Measurements from ENCODE around the gene MIS18A. TPM values are rescaled to one million over a fixed set of nuclear protein-coding genes. Genes with fewer than 3 reads are reported as not detected.
A peak's percentile ranks its signal among the peaks of the same experiment; 100 is the strongest.

Gene MIS18A
- total RNA-seq, 1 experiment from 2014 or later, result 55.9 TPM

- H3K27me3 Mint-ChIP-seq (ENCODE audit: low read depth), result no peaks in the 10 kb centered on the region
- H3K27ac Mint-ChIP-seq, result no peak overlapping the region
- no peaks in the 10 kb centered on the region for H3K36me3 Mint-ChIP-seq
These were observed 20.7 kb downstream of the MIS18A start for GRCh38 chr21:32257962-32258785.

GRCh38 chr21:32256873-32257620 lies 21.8 kb downstream of the MIS18A start:
- DNase-seq (ENCODE audit: low spot score), result no peak
- no peak overlapping the region for H3K27ac Mint-ChIP-seq
- ATAC-seq, result no peak
- no peak overlapping the region for H3K4me3 Mint-ChIP-seq
- H3K9me3 Mint-ChIP-seq, result no peaks in the 10 kb centered on the region
- H3K4me1 Mint-ChIP-seq, result peaks cover 5% of the 10 kb centered on the region
- H3K27me3 Mint-ChIP-seq (ENCODE audit: low read depth), result no peaks in the 10 kb centered on the region
- ChIA-PET CTCF (interaction anchor here (1.1 to 4.1 kb wide), 7 partner anchors 12 to 471 kb away, joined by 3 to 43 read pairs (median 8); no protein-coding TSS in a partner anchor), POLR2A (no interaction called here)
- H3K36me3 Mint-ChIP-seq, result no peaks in the 10 kb centered on the region
- no peak for TF ChIP-seq HMGA2 (CRISPR knock-in tag; IDR thresholded peaks at IDR 0.05)
- no peak for TF ChIP-seq SMAD3 (CRISPR knock-in tag; IDR thresholded peaks at IDR 0.05; ENCODE audit: borderline replicate concordance)
- no peak for TF ChIP-seq NFATC4 (CRISPR knock-in tag; IDR thresholded peaks at IDR 0.05)
- no peak for TF ChIP-seq JUN (CRISPR knock-in tag; IDR thresholded peaks at IDR 0.05)
- no peak for TF ChIP-seq TCF7 (CRISPR knock-in tag; IDR thresholded peaks at IDR 0.05; ENCODE audit: low read depth)
- TF ChIP-seq STAT6 (CRISPR knock-in tag; conservative IDR thresholded peaks at IDR 0.05; ENCODE audit: low read depth), result no peak
- no peak for TF ChIP-seq EMX1 (CRISPR knock-in tag; IDR thresholded peaks at IDR 0.05)
- no peak for TF ChIP-seq ZNF423 (CRISPR knock-in tag; IDR thresholded peaks at IDR 0.05)
- TF ChIP-seq MYBL2 (CRISPR knock-in tag; IDR thresholded peaks at IDR 0.05), result no peak
- TF ChIP-seq CTCF (IDR thresholded peaks at IDR 0.05), result no peak
- TF ChIP-seq ATF3 (CRISPR knock-in tag; conservative IDR thresholded peaks at IDR 0.05), result no peak
- TF ChIP-seq MAX (CRISPR knock-in tag; IDR thresholded peaks at IDR 0.05), result no peak
- TF ChIP-seq RORB (CRISPR knock-in tag; IDR thresholded peaks at IDR 0.05), result no peak

More at GRCh38 chr21:32257962-32258785, 20.7 kb downstream of the MIS18A start:
- POLR2A ChIA-PET, result interaction anchor here (0.6 kb wide), 1 partner anchor 209 kb away, joined by 3 read pairs; no protein-coding TSS in a partner anchor
- Mint-ChIP-seq H3K9me3 (no peaks in the 10 kb centered on the region), H3K4me3 (no peak overlapping the region), H3K4me1 (peaks cover 5% of the 10 kb centered on the region)
- TF ChIP-seq USF2 (CRISPR knock-in tag; IDR thresholded peaks at IDR 0.05) (no peak), TCF7 (CRISPR knock-in tag; IDR thresholded peaks at IDR 0.05; ENCODE audit: low read depth) (no peak), MAX (CRISPR knock-in tag; IDR thresholded peaks at IDR 0.05) (no peak), ZNF423 (CRISPR knock-in tag; IDR thresholded peaks at IDR 0.05) (no peak), CTCF (IDR thresholded peaks at IDR 0.05) (peak; percentile 66), ZBTB21 (CRISPR knock-in tag; IDR thresholded peaks at IDR 0.05; ENCODE audit: borderline replicate concordance) (no peak), ELF4 (CRISPR knock-in tag; IDR thresholded peaks at IDR 0.05; ENCODE audit: low read depth) (no peak)
- CTCF ChIA-PET, result interaction anchor here (0.6 to 4.1 kb wide), 29 partner anchors 9 to 643 kb away, joined by 3 to 43 read pairs (median 4); no protein-coding TSS in a partner anchor
- DNase-seq (ENCODE audit: low spot score) (peak; percentile 73), ATAC-seq (peak; percentile 91)

Measured in WTC11 (cell line).